Neural progenitor cell (in vitro differentiated cells): Measurements from ENCODE around the gene DPH1.

Source experiments
- EZH2 ChIP-seq: fragments of 200-600 bp; sonication (generic); IDR thresholded peaks from 2 replicates; pipeline ENCODE4 v1.6.1; 2017; ENCODE audit warnings: antibody characterized with exemption, mild to moderate bottlenecking, moderate library complexity
- TF ChIP-seq, protein P1 (sequence below): fragments of 200-600 bp; sonication (generic); IDR thresholded peaks from 2 replicates; pipeline ENCODE4 v1.5.1; 2017; ENCODE audit warnings: antibody characterized with exemption, mild to moderate bottlenecking

DNA sequence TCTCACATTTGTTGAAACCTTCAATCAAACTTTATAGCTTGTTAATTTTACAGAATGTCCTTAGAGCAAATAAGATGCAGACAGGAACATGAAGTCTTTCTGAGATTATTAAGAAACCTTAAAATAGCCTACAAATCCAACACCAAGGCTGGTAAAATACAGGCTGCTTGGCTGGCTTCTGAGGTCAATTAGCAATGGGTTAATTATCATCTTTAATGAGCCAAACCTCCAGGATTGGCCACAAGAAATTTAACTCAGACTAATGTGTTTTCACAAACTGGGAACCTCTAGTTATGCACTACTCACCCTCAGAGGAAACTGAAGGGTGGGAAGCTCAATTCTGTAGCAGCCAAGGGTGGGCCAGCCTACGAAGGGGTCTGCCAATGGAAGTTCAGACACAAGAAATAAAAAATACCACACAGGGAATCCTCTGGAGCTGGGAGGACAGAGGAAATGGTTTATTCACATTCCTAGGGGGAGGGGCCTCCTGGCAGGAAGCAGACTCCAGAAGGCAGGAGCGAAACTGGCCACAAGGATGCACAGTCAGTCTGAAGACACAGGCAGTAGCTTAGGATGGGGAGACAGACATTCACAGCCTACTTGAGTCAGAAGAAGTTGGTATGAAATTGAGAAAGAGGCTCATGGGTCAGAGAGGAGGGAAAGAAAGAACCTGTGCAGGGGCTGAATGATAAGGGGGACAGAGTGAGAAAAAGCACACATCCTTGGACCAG lies 61.0 kb downstream of the DPH1 start:
- TF ChIP-seq, protein P1, sequence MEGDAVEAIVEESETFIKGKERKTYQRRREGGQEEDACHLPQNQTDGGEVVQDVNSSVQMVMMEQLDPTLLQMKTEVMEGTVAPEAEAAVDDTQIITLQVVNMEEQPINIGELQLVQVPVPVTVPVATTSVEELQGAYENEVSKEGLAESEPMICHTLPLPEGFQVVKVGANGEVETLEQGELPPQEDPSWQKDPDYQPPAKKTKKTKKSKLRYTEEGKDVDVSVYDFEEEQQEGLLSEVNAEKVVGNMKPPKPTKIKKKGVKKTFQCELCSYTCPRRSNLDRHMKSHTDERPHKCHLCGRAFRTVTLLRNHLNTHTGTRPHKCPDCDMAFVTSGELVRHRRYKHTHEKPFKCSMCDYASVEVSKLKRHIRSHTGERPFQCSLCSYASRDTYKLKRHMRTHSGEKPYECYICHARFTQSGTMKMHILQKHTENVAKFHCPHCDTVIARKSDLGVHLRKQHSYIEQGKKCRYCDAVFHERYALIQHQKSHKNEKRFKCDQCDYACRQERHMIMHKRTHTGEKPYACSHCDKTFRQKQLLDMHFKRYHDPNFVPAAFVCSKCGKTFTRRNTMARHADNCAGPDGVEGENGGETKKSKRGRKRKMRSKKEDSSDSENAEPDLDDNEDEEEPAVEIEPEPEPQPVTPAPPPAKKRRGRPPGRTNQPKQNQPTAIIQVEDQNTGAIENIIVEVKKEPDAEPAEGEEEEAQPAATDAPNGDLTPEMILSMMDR, result peak; percentile 23
- no peak for TF ChIP-seq EZH2
